SU-DHL-6 (cell line): Measurements from ENCODE around the gene FBXL16.

Source experiments
- H2AFZ ChIP-seq: fragments of 200-600 bp; sonication (generic); 2 replicates; pipeline ENCODE4 v1.6.1; 2014; ENCODE audit warnings: low read depth, mild to moderate bottlenecking, moderate library complexity, mixed read lengths, antibody characterized with exemption, low read length; ENCODE audit not compliant: severe bottlenecking
- H3F3A ChIP-seq: fragments of 200-600 bp; shearing (Covaris generic); 2 replicates; pipeline ENCODE4 v1.6.0; 2016; ENCODE audit warnings: antibody characterized with exemption, mild to moderate bottlenecking; ENCODE audit not compliant: insufficient read depth
- H3K27ac ChIP-seq: fragments of 200-600 bp; sonication (generic); 2 replicates; pipeline ENCODE4 v1.5.1; 2016; ENCODE audit warnings: low read depth, mild to moderate bottlenecking, low read length, moderate library complexity, mixed read lengths
- H3K27me3 ChIP-seq: fragments of 200-600 bp; sonication (generic), shearing (Covaris generic); 2 replicates; pipeline ENCODE4 v1.6.0; 2014; ENCODE audit warnings: mild to moderate bottlenecking, low read length
- H3K36me3 ChIP-seq: fragments of 200-600 bp; sonication (generic); 2 replicates; pipeline ENCODE4 v1.6.1; 2014; ENCODE audit warnings: mild to moderate bottlenecking, low read length, mixed read lengths
- H3K4me2 ChIP-seq: fragments of 300-600, 200-600 bp; shearing (Covaris generic), sonication (generic); 2 replicates; pipeline ENCODE4 v1.6.0; 2014; ENCODE audit warnings: low read length, low read depth, mild to moderate bottlenecking; ENCODE audit not compliant: poor library complexity, severe bottlenecking
- H3K4me3 ChIP-seq: fragments of 200-600 bp; sonication (generic); 2 replicates; pipeline ENCODE4 v1.5.1; 2014; ENCODE audit warnings: antibody characterized with exemption, low read length, mild to moderate bottlenecking, mixed read lengths; ENCODE audit not compliant: insufficient read depth, poor library complexity, severe bottlenecking
- H3K79me2 ChIP-seq: fragments of 200-600 bp; sonication (generic); 2 replicates; pipeline ENCODE4 v1.6.1; 2014; ENCODE audit warnings: mild to moderate bottlenecking, low read length, moderate library complexity; ENCODE audit not compliant: insufficient read depth
- H3K9ac ChIP-seq: fragments of 200-600 bp; sonication (generic); 2 replicates; pipeline ENCODE4 v1.7.0; 2014; ENCODE audit warnings: mild to moderate bottlenecking, low read length
- H3K9me2 ChIP-seq: fragments of 200-600 bp; sonication (generic); replicated peaks from 2 replicates; pipeline ENCODE4 v1.6.1; 2014; ENCODE audit warnings: low read length; ENCODE audit not compliant: insufficient read depth
- H3K9me3 ChIP-seq: fragments of 200-600 bp; sonication (generic); 2 replicates; pipeline ENCODE4 v1.6.1; 2014; ENCODE audit warnings: low read length, mixed read lengths; ENCODE audit not compliant: insufficient read depth
- H4K20me1 ChIP-seq: fragments of 200-600 bp; sonication (generic); 2 replicates; pipeline ENCODE4 v1.6.1; 2014; ENCODE audit warnings: low read depth, mild to moderate bottlenecking, antibody characterized with exemption, low read length, moderate library complexity, mixed read lengths
- EZH2phosphoT487 ChIP-seq: fragments of 200-600 bp; sonication (generic), shearing (Covaris generic); conservative IDR thresholded peaks from 2 replicates; pipeline ENCODE4 v1.6.1; 2018; ENCODE audit warnings: mild to moderate bottlenecking, antibody characterized with exemption, low read length, moderate library complexity, mixed read lengths
- TF ChIP-seq, protein P1 (sequence below): fragments of 200-600 bp; sonication (generic); IDR thresholded peaks from one replicate; pipeline ENCODE4 v1.5.1; 2017; ENCODE audit warnings: antibody characterized with exemption, mild to moderate bottlenecking, low read length, moderate library complexity; ENCODE audit not compliant: insufficient read depth, poor library complexity, severe bottlenecking

Gene FBXL16

DNA sequence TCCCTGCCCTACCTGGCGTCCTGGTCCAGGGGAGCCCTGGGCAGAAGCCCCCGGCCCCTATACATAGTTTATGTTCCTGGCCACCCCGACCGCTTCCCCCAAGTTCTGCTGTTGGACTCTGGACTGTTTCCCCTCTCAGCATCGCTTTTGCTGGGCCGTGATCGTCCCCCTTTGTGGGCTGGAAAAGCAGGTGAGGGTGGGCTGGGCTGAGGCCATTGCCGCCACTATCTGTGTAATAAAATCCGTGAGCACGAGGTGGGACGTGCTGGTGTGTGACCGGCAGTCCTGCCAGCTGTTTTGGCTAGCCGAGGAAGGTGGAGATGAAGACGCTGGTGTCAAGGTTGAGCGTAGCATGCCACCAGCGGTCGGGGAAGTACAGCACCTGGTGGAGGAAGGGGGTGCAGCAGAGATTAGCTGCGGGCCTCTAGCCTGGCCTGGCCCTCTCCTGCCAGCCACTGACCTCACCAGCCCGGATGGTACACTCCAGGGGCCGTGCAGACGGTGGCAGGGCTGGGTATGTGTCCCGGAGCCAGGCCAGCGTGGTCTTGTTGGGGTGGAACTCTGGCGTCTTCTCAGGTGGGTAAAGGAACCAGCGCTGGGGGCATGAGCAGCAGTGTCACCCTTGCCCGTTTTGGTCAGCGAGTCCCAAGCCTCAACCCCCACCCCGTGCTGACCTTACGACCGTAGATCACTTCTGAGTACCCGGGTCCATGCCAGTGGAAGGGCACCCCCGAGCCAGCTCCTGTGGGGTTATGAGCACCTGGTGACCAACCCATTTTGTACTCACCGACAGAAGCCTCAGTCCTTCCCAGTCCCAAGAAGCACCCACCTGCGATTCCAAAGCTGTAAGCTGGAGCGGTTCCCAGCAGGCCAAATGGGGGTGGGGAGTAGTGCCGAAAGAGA is 22.9 kb downstream of the FBXL16 start:
- H3K4me2 ChIP-seq, result peak overlapping the region; percentile 64
- H3K9me2 ChIP-seq, result no peaks in the 10 kb centered on the region
- H3K36me3 ChIP-seq, result no peaks in the 10 kb centered on the region
- peaks cover 9% of the 10 kb centered on the region; the same call in 1 of the 2 replicates for H3F3A ChIP-seq
- TF ChIP-seq EZH2phosphoT487, result no peak
- TF ChIP-seq, protein P1, sequence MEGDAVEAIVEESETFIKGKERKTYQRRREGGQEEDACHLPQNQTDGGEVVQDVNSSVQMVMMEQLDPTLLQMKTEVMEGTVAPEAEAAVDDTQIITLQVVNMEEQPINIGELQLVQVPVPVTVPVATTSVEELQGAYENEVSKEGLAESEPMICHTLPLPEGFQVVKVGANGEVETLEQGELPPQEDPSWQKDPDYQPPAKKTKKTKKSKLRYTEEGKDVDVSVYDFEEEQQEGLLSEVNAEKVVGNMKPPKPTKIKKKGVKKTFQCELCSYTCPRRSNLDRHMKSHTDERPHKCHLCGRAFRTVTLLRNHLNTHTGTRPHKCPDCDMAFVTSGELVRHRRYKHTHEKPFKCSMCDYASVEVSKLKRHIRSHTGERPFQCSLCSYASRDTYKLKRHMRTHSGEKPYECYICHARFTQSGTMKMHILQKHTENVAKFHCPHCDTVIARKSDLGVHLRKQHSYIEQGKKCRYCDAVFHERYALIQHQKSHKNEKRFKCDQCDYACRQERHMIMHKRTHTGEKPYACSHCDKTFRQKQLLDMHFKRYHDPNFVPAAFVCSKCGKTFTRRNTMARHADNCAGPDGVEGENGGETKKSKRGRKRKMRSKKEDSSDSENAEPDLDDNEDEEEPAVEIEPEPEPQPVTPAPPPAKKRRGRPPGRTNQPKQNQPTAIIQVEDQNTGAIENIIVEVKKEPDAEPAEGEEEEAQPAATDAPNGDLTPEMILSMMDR, result no peak
- H4K20me1 ChIP-seq, result no peaks in the 10 kb centered on the region
- peaks cover 23% of the 10 kb centered on the region; the same call in 1 of the 2 replicates for H3K79me2 ChIP-seq
- no peak overlapping the region for H2AFZ ChIP-seq
- no peaks in the 10 kb centered on the region for H3K9me3 ChIP-seq
- no peak overlapping the region for H3K27ac ChIP-seq
- no peaks in the 10 kb centered on the region for H3K27me3 ChIP-seq
- H3K4me3 ChIP-seq, result no peak overlapping the region
- peak overlapping the region; percentile 58; the same call in 1 of the 2 replicates for H3K9ac ChIP-seq

DNA sequence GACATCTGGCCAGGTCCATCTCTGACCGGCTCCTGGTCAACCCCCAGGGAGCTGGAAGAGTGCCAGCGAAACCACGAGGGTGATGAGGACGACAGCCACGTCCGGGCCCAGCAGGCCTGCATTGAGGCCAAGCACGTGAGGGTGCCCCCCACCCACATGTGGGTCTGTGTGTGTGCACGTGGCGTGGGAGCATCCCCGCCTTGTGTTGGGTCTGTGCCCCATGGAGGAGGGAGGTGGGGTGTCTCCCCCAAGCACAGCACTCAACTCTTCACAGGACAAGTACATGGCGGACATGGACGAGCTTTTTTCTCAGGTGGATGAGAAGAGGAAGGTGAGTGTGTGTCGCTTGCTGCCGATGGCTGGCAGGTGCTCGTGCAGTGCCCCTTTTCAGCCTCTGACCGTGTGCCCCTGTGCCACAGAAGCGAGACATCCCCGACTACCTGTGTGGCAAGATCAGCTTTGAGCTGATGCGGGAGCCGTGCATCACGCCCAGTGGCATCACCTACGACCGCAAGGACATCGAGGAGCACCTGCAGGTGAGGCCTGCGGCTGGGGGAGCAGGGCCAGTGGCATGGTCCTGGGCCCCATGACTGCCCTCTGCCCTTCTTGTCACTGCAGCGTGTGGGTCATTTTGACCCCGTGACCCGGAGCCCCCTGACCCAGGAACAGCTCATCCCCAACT is 23.7 kb downstream of the FBXL16 start:
- Histone ChIP-seq H3K79me2 (peaks cover 23% of the 10 kb centered on the region; the same call in 1 of the 2 replicates), H3K9me2 (no peaks in the 10 kb centered on the region), H3F3A (peaks cover 9% of the 10 kb centered on the region; the same call in 1 of the 2 replicates), H2AFZ (no peak overlapping the region), H3K4me3 (peak overlapping the region; percentile 62), H3K9ac (peak overlapping the region; percentile 75; the same call in 1 of the 2 replicates), H3K4me2 (peak overlapping the region; percentile 57), H3K27ac (no peak overlapping the region), H3K27me3 (no peaks in the 10 kb centered on the region), H3K9me3 (no peaks in the 10 kb centered on the region), H4K20me1 (no peaks in the 10 kb centered on the region), H3K36me3 (no peaks in the 10 kb centered on the region)
- no peak for TF ChIP-seq EZH2phosphoT487
- TF ChIP-seq, protein P1, result no peak

DNA sequence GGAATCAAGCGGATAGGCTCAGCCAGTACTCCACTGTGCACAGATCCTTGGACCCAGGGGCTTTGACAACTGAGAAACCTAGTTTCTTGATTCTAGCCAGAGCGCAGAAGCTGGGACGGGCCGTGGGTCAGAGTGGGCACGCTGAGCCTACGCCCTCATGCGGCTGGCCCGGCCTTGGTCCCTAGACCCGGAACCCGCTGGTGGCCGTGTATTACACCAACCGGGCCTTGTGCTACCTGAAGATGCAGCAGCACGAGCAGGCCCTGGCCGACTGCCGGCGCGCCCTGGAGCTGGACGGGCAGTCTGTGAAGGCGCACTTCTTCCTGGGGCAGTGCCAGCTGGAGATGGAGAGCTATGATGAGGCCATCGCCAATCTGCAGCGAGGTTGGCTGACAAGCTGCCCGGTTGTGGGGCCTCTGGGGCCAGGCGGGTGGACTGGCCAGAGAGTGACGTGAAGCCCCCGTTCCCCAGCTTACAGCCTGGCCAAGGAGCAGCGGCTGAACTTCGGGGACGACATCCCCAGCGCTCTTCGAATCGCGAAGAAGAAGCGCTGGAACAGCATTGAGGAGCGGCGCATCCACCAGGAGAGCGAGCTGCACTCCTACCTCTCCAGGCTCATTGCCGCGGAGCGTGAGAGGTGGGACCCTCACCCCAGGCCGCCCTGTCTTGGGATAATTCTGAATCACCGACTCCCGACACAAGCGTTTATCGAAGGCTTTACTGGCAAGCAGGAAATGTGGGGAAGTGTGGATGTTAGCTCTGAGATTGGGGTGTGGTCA is 24.4 kb downstream of the FBXL16 start:
- Histone ChIP-seq H3K27me3 (no peaks in the 10 kb centered on the region), H3K27ac (peak overlapping the region; percentile 51), H3K36me3 (no peaks in the 10 kb centered on the region), H2AFZ (no peak overlapping the region), H3K4me2 (peak overlapping the region; percentile 57), H3K4me3 (peak overlapping the region; percentile 62), H3K9ac (peak overlapping the region; percentile 75), H3K9me2 (no peaks in the 10 kb centered on the region), H3F3A (peaks cover 9% of the 10 kb centered on the region; the same call in 1 of the 2 replicates), H3K9me3 (no peaks in the 10 kb centered on the region), H4K20me1 (no peaks in the 10 kb centered on the region), H3K79me2 (peaks cover 23% of the 10 kb centered on the region; the same call in 1 of the 2 replicates)
- TF ChIP-seq EZH2phosphoT487, result no peak
- TF ChIP-seq, protein P1, result peak; percentile 10
